GM19025 (cell line): ENCODE results near the gene DAO.

Experiments
- ATAC-seq: cut with Tn5 transposase; IDR thresholded peaks from one replicate; pipeline ENCODE4 v1.9.1; 2021; ENCODE audit warnings: mild to moderate bottlenecking, low read depth, moderate library complexity; ENCODE audit not compliant: unreplicated experiment

Gene DAO

DNA sequence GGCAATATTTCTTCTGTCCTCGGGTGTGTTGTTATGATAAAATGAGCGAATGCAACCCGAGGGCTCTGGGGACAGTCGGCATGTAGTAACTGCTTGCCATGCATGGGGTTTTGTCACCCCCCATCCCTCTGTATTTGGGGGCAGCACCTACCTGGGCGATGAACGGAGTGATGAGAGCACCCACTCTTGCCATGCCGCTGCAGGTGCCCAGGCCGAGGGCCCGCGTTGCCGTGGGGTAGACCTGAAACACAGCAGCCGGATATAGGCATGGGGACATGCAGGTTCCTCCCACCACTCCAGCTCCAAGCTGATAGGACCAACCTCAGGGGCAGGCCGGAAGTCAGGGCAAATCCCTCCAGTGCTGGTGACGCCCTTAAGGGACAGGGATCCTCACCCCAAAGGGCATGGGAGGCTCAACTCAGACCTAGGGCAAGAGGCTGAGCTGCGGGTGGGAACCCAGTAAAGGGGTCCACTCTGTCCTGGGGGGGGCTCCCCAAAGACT lies 35.8 kb downstream of the DAO start:
- no peak for ATAC-seq

DNA sequence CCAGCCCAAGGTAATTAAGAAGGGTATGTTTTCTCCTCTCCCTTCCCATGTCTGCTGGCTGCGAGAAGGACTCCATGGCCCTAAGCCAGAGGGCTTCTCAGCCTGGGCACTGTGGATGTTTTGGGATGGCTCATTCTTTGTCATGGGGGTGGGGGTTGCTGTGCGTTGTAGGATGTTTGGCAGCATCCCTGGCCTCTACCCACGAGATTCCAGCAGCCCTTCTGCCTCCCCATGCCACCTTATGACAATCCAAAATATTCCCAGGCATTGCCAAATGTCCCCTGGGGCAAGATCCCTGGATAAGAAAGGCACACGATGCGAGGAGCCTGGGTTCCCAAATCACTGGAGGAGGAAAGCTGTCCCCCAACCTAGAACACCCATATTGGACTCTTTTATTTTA lies 36.4 kb downstream of the DAO start:
- ATAC-seq: no peak

DNA sequence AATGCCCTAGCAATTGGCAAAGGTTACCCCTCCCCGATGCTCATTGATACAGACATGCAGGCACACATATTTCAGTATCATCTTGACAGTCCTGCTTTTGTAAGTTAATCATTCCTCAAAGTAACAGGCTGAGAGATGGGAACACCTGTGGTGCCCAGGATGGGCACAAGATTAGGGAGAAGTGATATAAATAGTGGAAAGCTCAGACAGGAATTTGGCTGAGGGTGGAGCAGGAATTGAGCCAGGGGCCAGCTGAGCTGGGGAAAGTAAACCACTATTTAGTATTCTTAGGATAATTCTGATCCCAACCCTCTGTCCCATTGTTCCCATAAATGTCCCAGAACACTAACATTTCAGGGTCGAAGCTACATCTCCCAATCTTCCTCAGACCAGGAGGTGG lies 38.3 kb downstream of the DAO start:
- ATAC-seq: no peak

DNA sequence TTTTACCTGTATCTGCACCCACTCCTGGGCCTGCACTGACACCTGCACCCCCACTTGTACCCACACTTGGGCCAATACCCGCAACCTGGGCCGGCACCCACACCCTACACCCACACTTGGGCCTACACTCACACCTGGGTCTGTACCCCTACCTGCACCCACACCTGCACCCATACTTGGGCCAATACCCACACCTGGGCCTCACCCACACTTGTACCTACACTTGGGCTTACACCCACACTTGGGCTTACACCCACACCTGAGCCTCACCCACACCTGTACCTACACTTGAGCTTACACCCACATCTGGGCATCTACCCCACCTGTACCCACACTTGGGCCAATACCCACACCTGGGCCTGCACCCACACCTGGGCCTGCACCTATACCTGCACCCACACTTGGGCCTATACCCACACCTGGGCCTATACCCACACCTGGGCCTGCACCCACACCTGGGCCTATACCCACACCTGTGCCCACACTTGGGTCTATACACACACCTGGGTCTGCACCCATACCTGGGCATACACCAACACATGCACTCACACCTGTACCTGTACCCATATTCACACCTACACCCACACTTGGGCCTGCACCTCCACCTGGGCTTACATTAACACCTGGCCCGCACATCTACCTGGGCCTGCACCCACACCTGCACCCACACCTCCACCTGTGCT lies 39.2 kb downstream of the DAO start:
- no peak for ATAC-seq

DNA sequence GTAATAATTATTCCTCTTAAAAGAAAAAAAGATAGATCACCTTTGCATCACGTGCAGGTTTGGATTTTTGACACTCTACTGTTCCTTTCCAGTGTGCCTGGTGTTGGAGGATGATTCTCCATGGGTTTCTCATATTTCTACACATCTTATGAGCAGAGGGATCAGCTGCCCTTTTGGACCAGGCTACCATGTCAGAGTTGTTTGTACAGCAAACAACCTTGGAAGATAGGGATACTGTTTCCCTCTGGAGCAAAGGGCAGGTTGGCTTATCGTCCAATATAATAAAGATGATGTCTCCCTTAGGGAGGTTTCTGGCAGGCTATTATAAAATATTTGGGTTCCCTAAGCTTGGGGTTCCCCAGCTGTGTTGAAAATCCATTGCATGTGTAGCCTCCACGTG lies 42.1 kb downstream of the DAO start:
- no peak for ATAC-seq

DNA sequence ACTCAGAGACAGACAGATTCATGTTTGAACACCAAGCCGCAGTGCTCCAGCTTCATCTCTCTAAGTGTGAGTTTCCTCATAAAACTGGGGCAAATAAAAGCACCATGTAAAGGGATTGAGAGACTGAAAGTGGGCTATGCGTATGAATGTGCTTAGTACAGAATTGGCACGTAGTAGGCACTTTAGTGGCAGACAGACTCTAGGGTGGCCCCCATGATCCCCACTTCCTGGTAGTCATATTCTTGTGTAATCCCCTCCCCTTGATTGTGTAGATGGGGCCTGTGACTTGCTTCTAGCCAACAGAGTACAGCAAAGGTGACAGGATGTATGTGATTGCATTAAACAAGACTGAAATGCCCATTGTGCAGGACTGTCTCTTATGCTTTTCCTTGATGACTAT lies 43.0 kb downstream of the DAO start:
- ATAC-seq: no peak

DNA sequence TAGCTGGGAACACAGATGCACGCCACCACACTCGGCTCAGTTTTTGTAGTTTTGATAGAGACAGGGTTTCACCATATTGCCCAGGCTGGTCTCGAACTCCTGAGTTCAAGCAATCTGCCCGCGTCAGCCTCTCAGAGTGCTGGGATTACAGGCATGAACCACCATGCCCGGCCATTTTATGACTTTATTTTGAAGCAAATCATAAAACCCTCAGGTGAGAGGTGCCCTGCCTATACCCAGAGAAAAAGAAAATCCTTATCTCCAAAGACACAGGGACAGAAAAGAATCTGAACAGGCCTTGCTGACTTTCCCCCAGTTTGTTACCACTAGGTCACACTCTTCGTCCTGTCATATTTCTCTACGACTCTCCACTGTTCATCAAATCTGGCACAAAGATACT lies 48.8 kb downstream of the DAO start:
- ATAC-seq: no peak

DNA sequence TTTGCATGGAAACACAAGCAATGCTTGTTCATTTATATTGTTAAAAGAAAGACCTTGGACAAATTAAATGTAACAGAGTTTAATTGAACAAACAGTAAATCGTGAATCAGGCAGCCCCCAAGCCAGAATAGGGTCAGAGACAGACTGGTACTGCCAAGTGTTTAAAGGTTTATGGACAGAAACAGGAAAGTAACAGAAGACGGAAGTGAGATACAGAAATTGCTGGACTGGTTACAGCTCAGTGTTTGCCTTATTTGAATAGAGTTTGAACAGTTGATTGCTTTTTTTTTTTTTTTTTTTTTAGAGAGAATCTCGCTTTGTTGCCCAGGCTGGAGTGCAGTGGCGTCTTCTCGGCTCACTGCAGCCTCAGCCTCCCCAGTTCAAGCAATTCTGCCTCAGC lies 50.3 kb downstream of the DAO start:
- ATAC-seq: no peak

DNA sequence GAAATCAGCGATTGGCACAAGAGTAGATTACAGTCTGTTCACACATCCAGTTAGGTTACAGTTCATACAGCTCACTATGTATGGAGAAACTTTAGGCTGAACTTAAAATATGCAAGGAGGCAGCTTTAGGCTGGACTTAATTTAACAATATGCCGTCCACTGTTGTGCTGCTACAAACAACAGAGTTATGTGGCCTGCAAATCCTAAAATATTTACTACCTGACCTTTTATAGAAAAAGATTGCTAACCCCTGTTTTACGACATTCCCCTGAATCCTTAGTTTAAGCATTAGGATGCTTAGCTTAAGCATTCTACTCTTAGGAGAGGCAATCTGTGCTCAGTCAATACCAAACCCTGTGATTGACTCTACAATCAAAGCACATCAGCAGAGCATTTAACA lies 50.9 kb downstream of the DAO start:
- no peak for ATAC-seq

DNA sequence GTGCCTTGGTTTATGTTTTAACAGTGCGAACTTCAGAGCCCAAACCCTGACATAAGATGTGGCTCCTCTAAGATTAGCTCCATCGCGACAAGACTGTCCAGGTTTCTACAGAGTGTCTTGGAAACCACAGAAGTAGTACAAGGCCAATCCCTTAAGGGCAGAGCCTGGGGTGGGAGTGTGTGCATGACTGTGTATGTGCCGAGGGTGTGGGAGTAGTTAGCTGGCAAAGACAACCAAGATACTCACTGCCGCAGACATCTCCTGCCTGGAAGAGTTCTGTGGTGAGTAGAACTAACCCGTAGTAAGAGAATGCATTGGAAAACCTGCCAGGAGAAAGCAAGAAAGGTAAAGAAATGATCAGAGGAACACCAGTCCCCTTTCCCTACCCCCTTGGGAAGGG lies 54.1 kb downstream of the DAO start:
- ATAC-seq: no peak

DNA sequence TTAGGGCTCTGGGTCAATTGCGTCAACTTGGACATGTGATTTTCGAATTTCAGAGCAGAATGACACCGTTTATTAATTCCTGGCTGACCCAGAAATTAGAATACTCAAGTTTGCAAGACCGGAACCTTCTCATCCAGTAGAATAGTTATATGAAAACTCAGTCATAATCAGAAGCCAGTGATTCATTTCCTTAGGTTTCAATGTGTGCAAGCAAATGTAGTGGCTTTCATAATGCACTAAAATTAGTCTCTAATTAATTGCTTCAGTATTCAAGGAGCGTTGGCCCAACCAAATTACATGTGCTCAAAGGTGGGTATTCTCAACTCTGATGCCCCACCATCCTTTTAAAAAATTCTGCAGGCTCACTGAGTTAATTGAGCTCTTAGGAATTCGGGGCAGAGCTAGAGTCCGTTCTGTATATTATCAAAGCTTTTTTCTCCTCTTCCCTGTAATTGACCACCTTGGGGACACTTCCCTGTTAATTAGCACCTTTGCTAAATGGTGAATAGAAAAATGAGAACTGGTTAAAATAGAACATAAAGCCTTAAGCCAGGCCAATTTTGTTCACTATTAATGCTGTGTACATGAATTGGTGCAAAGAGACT lies 55.4 kb downstream of the DAO start:
- no peak for ATAC-seq

DNA sequence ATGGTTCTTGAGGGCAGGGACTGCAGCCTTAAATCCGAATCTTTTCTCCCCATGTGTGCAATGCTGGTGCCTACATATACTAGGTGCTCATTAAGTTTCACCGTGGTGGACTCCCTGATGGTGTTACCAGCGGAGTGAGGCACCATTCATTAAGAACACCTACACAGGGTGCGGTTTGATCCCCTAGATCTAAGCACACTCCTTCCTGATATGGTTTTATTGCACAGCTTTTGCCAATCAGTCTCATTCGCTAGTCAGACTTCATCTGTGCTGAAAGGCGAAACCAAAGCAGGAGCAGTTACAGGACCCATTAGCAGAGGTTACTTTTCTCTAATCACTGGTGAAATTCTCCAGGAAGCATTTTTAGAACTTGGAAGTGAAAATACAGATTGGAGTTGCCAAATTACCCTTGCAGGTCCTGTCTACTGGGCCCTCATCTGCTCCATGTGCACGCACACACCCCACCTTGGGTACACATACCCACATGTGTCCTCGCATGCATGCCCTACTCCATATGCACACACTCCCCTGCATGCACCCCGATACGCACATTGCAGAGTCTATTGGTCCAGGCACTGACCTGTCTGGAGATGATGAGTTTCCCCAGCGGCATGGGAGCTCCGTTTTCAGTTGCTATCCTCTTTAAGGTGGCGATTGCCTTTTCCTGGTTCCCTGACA lies 58.5 kb downstream of the DAO start:
- ATAC-seq: no peak

DNA sequence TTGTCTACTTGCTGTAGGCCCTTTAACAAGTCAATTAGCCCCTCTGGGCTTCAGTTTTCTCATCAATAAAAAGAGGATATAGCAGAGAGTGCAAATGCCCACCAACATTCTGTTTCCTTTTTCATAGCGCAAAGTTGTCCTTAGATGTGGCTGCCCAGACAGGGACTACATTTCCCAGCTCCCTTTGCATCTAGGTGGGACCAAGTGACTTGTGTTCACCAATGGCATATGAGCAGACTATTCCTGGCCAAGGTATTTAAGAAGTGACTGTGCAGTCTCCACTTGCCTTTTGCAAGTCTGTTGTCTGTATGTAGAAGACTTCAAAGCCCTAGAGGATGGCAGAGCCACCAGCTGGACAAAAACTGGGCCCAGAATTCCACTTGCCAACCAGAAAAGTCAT lies 59.7 kb downstream of the DAO start:
- ATAC-seq: no peak

DNA sequence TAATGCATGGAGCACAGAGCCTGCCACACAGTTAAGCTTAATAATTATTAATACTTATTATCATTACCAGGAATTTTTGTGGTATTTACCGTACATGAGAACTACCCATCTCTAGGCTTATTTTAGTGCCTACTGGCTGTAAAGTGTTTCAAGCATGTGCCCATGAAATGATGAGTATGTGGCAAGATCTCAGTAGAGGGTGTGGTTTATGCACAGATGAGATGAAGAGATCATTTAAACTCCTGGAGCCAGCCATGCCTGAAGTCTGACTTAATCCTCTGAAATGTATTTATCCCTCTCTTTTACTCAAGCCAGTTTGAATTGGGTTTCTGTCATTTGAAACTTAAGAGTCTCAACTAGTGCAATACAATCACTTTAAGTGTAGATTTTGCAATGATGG lies 60.2 kb downstream of the DAO start:
- ATAC-seq: no peak

DNA sequence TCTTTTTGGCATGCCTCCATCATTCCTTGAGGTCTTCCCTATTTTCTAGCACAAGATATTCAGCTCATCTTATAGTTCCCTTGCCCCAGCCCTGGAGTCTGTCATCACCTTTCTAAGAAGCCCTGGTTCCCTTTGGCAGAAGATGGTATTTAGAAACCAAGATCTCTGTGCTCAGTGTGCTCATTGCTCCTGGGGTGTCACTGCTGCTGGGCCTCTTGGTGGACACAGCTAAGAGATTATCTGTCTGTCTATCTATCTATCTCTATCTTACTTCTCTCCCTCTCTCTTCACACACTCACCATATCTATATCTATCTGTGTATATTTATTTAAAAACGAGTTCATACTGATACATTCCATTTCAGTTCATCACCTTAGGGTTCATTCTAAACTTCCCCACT lies 67.2 kb downstream of the DAO start:
- no peak for ATAC-seq

DNA sequence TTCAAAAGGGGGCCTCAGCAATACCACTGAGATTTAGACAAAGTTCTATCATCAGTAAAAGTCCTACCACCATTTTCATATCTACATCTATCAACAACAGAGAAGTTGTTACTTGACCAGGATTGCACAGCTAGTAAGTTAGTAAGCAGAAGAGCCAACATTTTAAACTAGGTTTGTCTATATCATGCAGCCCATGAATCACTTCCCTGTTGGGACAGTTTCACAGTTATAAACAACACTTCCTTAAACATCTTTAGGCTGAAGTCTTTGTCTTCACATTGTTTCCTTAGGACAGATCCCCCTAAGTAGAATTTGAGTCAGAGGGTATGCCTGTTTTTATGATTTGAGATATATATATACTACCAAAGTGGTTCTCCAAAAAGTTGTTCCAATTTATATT lies 68.5 kb downstream of the DAO start:
- no peak for ATAC-seq

DNA sequence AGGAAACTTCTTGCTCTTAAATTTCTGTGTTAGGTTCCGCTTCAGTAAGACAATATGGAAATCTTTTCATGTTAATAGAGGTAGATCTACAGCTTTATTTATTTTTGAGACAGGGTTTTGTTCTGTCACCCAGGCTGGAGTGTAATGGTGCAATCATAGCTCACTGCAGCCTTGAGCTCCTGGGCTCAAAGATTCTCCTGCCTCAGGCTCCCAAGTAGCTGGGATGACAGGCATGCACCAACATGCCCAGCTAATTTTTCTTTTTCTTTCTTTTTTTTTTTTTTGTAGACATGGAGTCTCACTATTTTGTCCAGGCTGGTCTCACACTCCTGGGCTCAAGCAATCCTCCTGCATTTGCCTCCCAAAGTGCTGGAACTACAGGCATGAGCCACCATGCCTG lies 70.1 kb downstream of the DAO start:
- no peak for ATAC-seq
